ENCODE results near the gene MLLT11.

DNA sequence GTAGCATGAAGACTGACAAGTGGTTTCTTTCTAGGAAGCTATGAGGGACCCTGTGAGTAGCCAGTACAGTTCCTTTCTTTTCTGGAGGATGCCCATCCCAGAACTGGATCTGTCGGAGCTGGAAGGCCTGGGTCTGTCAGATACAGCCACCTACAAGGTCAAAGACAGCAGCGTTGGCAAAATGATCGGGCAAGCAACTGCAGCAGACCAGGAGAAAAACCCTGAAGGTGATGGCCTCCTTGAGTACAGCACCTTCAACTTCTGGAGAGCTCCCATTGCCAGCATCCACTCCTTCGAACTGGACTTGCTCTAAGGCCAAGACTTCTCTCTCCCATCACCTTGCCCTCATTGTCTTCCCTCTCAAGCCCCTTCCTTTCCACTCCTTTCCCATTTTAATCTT, 7.0 kb downstream of the MLLT11 start:
- TF ChIP-seq, protein P1, sequence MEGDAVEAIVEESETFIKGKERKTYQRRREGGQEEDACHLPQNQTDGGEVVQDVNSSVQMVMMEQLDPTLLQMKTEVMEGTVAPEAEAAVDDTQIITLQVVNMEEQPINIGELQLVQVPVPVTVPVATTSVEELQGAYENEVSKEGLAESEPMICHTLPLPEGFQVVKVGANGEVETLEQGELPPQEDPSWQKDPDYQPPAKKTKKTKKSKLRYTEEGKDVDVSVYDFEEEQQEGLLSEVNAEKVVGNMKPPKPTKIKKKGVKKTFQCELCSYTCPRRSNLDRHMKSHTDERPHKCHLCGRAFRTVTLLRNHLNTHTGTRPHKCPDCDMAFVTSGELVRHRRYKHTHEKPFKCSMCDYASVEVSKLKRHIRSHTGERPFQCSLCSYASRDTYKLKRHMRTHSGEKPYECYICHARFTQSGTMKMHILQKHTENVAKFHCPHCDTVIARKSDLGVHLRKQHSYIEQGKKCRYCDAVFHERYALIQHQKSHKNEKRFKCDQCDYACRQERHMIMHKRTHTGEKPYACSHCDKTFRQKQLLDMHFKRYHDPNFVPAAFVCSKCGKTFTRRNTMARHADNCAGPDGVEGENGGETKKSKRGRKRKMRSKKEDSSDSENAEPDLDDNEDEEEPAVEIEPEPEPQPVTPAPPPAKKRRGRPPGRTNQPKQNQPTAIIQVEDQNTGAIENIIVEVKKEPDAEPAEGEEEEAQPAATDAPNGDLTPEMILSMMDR (IDR thresholded peaks at IDR 0.05) = no peak
- TF ChIP-seq TCF7L2 (IDR thresholded peaks at IDR 0.05; ENCODE audit: low read depth, low read length) = no peak
- TF ChIP-seq, protein P2, sequence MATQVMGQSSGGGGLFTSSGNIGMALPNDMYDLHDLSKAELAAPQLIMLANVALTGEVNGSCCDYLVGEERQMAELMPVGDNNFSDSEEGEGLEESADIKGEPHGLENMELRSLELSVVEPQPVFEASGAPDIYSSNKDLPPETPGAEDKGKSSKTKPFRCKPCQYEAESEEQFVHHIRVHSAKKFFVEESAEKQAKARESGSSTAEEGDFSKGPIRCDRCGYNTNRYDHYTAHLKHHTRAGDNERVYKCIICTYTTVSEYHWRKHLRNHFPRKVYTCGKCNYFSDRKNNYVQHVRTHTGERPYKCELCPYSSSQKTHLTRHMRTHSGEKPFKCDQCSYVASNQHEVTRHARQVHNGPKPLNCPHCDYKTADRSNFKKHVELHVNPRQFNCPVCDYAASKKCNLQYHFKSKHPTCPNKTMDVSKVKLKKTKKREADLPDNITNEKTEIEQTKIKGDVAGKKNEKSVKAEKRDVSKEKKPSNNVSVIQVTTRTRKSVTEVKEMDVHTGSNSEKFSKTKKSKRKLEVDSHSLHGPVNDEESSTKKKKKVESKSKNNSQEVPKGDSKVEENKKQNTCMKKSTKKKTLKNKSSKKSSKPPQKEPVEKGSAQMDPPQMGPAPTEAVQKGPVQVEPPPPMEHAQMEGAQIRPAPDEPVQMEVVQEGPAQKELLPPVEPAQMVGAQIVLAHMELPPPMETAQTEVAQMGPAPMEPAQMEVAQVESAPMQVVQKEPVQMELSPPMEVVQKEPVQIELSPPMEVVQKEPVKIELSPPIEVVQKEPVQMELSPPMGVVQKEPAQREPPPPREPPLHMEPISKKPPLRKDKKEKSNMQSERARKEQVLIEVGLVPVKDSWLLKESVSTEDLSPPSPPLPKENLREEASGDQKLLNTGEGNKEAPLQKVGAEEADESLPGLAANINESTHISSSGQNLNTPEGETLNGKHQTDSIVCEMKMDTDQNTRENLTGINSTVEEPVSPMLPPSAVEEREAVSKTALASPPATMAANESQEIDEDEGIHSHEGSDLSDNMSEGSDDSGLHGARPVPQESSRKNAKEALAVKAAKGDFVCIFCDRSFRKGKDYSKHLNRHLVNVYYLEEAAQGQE (IDR thresholded peaks at IDR 0.05; ENCODE audit: insufficient read depth in 1 of 2, low read depth in 2 of 2, low read length in 1 of 2) = no peak
- TF ChIP-seq POLR2AphosphoS5 (IDR thresholded peaks at IDR 0.05; ENCODE audit: low read depth, low read length) = no peak
- TF ChIP-seq SIN3A (IDR thresholded peaks at IDR 0.05; ENCODE audit: borderline replicate concordance, insufficient read depth, low read depth, low read length) = no peak
